Fibroblast of lung (primary cell): ENCODE results near the gene ASAP3.

Experiments
- EZH2 ChIP-seq: IDR thresholded peaks from 2 replicates; pipeline ENCODE4 v1.5.1; 2012; ENCODE audit warnings: low read length, control low read depth, mild to moderate bottlenecking; ENCODE audit errors: missing control alignments
- TF ChIP-seq, protein P1 (sequence below), 2 donors: IDR thresholded peaks in 1 of 2; conservative IDR thresholded peaks in 1 of 2; 1 replicate in 1 of 2; 2 replicates in 1 of 2; pipeline ENCODE4 v1.5.1; 2011 to 2012; ENCODE audit warnings: low read length in 2 of 2, control low read depth in 1 of 2, inconsistent platforms in 1 of 2, low read depth in 1 of 2, mild to moderate bottlenecking in 1 of 2

DNA sequence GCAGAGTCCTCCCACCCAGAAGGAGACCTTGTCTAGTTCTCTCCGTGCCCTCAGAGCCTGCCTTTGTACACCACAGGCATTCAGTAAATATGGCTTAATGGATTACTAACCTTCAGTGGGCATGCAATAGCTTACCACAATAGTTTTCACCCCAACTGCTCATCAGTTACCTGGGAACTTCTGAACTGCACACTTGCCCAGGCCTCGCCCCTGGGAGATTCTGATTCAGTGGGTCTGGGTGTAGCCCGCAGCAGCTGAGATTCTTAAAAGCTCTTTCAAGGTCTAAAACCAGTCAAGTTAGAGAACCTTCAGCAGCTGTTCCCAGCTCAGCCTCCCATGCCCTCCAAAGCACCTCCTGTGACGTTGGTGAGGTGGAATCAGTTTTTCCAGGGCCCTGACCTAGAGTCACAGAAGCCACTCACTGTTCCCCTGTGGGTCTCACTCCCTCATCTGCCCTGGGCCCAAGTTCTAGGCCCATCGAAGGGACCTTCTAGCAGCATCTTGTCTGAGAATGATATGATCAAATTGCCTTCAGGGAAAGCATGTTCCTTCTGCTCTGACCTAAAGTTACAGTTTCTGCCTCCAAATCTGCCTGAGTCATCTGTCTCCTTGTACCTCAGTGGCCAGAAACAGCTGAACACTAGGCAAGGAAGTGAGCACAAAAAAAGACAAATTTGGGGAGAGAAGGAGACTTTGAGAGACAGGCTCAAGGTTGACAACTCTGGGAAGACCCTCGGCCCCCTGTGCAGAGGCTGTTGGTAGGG lies 10.8 kb downstream of the ASAP3 start:
- TF ChIP-seq EZH2: no peak
- TF ChIP-seq, protein P1, sequence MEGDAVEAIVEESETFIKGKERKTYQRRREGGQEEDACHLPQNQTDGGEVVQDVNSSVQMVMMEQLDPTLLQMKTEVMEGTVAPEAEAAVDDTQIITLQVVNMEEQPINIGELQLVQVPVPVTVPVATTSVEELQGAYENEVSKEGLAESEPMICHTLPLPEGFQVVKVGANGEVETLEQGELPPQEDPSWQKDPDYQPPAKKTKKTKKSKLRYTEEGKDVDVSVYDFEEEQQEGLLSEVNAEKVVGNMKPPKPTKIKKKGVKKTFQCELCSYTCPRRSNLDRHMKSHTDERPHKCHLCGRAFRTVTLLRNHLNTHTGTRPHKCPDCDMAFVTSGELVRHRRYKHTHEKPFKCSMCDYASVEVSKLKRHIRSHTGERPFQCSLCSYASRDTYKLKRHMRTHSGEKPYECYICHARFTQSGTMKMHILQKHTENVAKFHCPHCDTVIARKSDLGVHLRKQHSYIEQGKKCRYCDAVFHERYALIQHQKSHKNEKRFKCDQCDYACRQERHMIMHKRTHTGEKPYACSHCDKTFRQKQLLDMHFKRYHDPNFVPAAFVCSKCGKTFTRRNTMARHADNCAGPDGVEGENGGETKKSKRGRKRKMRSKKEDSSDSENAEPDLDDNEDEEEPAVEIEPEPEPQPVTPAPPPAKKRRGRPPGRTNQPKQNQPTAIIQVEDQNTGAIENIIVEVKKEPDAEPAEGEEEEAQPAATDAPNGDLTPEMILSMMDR (conservative IDR thresholded peaks at IDR 0.05 in 1 of 2, IDR thresholded peaks at IDR 0.05 in 1 of 2; ENCODE audit: low read depth in 1 of 2, low read length in 2 of 2): no peak
